GM19023 (cell line): ENCODE measurements around the gene OR1B1.
"Not testable (repeated sequence)": the region's sequence is repeated elsewhere in the genome, so short reads cannot be mapped to it uniquely, and the experiment has no call there.

ENCODE experiments used
- ATAC-seq: cut with Tn5 transposase; IDR thresholded peaks from one replicate; pipeline ENCODE4 v1.9.1; 2021; ENCODE audit warnings: mild to moderate bottlenecking, moderate library complexity; ENCODE audit not compliant: unreplicated experiment

The OR1B1 gene

GRCh38 chr9:122657527-122657926, at the start of gene OR1B1:
OR1B1 (minus strand) TSS chr9:122657627.
- no peak for ATAC-seq

GRCh38 chr9:122695696-122696095, 38.3 kb upstream of the OR1B1 start:
- no peak for ATAC-seq

DNA sequence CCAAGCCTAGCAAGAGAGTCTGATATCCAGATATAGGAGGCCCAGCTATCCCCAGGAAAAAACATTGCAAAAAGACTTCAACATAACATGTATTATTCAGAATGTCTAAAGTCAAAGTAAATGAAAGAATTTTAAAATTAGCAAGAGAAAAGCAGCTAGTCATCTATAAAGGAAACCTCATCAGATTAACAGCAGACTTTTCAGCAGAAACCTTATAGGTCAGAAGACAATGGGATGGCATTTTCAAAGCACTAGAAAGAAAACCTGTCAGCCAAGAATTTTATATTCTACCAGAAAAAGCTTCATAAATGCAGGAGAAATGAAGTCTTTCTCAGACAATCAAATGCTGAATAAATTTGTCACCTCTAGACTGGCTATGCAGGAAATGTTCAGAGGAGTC, 27.4 kb upstream of the OR1B1 start:
- ATAC-seq: no peak

DNA sequence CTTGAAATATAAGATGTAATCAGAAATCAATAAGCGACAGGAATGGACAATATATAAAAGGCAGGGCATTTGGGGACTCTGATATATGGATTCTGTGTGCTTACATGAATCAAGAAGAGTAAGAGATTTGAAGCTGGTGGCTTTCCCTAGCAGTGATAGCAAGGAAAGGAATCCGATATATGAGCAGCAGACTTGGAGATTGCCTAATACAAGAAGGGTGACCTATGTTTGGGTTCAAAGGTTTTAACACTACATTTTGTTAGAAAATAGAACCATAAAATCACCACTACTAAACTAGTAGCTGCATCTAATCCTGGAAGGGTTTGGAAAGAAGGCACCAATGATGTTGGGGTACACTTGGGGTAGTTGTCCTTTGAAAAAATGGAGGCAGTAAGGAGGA, 15.1 kb upstream of the OR1B1 start:
- ATAC-seq: no peak

DNA sequence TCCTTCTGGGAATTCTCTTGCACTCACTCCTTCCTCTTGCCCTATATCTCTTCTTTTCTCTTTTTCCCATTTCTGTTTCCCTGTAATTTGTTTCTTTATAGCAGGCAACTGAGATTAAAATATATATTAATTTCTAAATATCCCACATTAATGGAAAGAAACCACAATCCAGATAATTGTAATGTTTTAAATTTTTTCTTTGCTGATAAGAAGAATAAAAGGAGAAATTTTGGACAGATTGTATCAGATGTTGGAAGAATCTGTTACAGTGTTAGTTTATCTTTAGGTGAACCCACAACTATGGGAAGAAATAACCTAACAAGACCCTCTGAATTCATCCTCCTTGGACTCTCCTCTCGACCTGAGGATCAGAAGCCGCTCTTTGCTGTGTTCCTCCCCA, 4.0 kb upstream of the OR1B1 start, which contains the start of gene OR1L1:
Gene OR1L1 (plus strand): TSS at position 301 of the 400 bp plus-strand sequence. CDS start 0 bp downstream, at position 301.
- no peak for ATAC-seq

DNA sequence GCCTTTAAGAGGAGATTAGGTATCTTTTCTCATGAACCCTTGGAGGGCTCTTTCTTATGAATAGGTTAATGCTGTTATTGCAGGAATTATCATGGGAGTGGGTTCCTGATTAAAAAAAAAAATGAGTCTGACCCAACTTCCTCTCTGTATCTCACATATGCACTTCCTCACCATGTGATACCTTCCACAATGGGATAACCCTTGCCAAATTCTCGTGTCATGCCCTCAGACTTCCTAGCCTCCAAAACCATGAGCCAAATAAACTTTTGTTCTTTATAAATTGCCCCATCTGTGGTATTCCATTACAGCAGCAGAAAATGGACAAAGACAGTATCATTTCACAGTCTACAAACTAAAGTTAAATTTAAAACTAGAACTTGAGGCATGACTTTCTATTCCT, 1.0 kb downstream of the OR1B1 start:
- no peak for ATAC-seq

- no peak for ATAC-seq
Observed at GRCh38 chr9:122642226-122642625, 15.2 kb downstream of the OR1B1 start.

- ATAC-seq: no peak
Observed at GRCh38 chr9:122619996-122620395, 37.4 kb downstream of the OR1B1 start.

DNA sequence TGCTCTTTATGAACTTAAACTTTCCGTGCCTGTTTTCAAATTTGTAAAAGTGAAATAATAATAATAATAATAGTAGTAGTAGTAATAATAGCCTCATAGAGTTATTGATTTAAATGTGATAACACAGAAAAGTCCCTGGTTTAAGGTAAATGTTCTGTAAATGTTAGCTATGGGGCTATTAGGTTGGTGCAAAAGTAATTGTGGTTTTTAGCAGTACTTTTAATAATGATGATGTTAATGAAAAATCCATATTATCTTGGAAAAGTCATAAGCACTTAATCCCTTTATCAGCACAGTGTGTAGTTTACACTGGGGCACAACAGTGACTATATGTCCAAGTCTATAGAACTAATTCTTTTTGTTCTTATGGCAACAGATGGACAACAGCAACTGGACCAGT, 43.1 kb downstream of the OR1B1 start, which contains the start of gene OR1Q1:
Gene OR1Q1 (plus strand): TSS at position 377 of the 400 bp plus-strand sequence. CDS start 0 bp downstream, at position 377.
- ATAC-seq: no peak

DNA sequence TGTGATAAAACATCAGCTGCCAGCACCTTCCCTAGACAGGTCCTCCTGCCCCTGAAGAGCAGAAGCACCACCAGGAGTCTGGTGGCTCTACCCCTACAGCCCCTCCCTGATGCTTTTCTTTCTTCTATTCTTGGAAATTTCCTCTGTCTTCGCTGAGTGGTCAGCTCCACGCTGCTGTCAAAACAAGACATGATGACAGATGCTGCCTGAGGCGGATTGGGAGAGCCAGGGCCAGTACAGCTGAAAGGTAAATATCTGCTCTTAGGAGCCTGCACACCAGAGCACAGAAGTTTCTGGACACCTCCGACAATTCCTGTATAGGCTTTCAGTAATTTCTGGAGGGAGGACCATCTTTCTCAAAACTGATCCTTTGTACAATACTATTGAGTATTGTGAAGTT, 47.6 kb downstream of the OR1B1 start:
- ATAC-seq: no peak

DNA sequence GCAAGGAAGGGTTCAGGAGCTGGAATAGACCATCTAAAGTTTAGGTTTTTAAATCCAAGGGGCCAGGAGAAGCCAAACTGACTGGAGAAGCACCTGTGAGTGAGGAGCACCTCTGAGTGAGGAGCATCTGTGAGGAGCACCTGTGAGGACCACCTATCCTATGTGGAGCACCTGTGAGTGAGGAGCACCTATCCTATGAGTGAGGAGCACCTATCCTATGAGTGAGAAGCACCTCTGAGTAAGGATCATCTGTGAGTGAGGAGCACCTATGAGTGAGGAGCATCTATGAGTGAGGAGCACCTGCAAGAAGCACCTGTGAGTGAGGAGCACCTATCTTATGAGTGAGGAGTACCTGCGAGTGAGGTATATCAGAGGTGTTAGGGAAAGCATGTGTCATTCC, 50.8 kb downstream of the OR1B1 start:
- ATAC-seq: no peak

- ATAC-seq: no peak
Observed at GRCh38 chr9:122605691-122606090, 51.7 kb downstream of the OR1B1 start.

DNA sequence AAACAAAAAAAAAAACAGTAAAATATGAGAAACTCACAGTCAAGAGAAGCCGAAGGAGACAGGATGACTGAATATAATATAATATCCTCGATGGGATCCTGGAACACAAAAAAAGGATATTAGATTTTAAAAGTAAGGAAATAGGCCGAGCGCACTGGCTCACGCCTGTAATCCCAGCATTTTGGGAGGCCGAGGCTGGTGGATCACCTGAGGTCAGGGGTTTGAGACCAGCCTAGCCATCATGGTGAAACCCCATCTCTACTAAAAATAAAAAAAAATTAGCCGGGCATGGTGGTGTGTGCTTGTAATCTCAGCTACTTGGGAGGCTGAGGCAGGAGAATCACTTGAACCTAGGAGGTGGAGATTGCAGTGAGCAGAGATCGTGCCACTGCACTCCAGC, 74.1 kb downstream of the OR1B1 start, which contains the start of gene OR1L8:
Gene OR1L8 (minus strand): TSS at position 101 of the 400 bp plus-strand sequence. CDS start 14,907 bp downstream, outside the sequence.
- not testable (repeated sequence) for ATAC-seq

DNA sequence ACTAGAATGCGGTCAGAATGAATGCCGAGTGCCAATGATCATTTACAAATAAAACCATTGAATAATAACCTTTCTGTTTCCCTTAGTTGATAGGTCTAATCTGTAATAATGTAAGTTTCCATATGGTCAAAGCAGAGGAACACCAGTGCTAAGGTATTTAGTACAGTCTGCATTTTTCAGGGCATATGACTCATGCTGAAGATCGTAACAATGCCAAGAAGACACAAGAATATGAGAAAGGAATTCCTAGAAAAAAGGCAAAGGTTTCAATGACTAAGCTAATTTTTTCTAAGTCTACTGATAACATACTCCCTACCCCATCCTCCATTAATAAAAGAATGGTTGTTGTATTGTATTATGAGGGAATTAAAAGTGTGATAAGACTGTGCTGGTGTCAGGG, 77.1 kb downstream of the OR1B1 start:
- no peak for ATAC-seq

DNA sequence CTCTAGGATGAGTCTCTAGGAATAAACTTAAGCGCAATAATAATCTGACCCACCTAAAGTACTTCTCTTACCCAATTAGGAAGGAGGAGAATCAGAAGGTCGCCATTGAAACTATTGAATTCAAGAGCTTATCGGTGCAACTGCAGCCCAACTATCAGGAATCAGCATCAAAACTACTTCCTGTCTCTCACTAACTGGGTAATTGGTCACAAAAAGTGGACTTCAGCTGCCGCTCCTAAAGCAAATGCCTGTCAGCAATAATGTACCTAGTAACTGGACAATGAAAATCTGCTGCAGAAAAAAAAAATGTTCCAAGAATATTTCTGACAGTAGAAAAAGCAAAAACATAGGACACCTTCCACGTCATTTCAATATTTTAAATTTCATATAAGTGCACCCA, 77.6 kb downstream of the OR1B1 start:
- ATAC-seq: no peak
